Osteocyte (in vitro differentiated cells): ENCODE results near the gene ERH. TPM values are rescaled to one million over a fixed set of nuclear protein-coding genes. Genes with fewer than 3 reads are reported as not detected.

Experiments
- DNase-seq: peaks from one replicate; pipeline ENCODE4 v3.0.0; 2021; ENCODE audit warnings: mixed read lengths; ENCODE audit not compliant: unreplicated experiment; ENCODE audit errors: extremely low spot score
- H3K27ac Mint-ChIP-seq: one replicate; pipeline ENCODE4 v1.8.0; 2021; ENCODE audit warnings: mild to moderate bottlenecking, mixed read lengths; ENCODE audit not compliant: unreplicated experiment
- H3K27me3 Mint-ChIP-seq: one replicate; pipeline ENCODE4 v1.8.0; 2021; ENCODE audit warnings: mixed read lengths; ENCODE audit not compliant: unreplicated experiment
- H3K36me3 Mint-ChIP-seq: one replicate; pipeline ENCODE4 v1.8.0; 2021; ENCODE audit warnings: mixed read lengths; ENCODE audit not compliant: unreplicated experiment
- H3K4me1 Mint-ChIP-seq: one replicate; pipeline ENCODE4 v1.8.0; 2021; ENCODE audit warnings: mixed read lengths; ENCODE audit not compliant: unreplicated experiment
- H3K4me3 Mint-ChIP-seq: one replicate; pipeline ENCODE4 v1.8.0; 2021; ENCODE audit warnings: mild to moderate bottlenecking, moderate library complexity, mixed read lengths; ENCODE audit not compliant: unreplicated experiment
- H3K9me3 Mint-ChIP-seq: one replicate; pipeline ENCODE4 v1.8.0; 2021; ENCODE audit warnings: mixed read lengths; ENCODE audit not compliant: unreplicated experiment
- CTCF ChIP-seq: fragments of 200-600 bp; sonication (generic); IDR thresholded peaks from 2 replicates; pipeline ENCODE4 v1.5.0; 2021; ENCODE audit warnings: antibody characterized with exemption, mild to moderate bottlenecking, moderate library complexity
- total RNA-seq: library from RNA; stranded (reverse); gene quantifications from 2 replicates; pipeline ENCODE4 v1.2.1, GENCODE V29; 2021

ERH gene
- total RNA-seq, 1 donor from 2014 or later, result 211 TPM

GRCh38 chr14:69334576-69334975 is 63.5 kb downstream of the ERH start:
- H3K9me3 Mint-ChIP-seq, result peaks cover 3% of the 10 kb centered on the region
- H3K27ac Mint-ChIP-seq, result no peak overlapping the region
- peaks cover 3% of the 10 kb centered on the region for H3K27me3 Mint-ChIP-seq
- peaks cover 12% of the 10 kb centered on the region for H3K4me1 Mint-ChIP-seq
- H3K36me3 Mint-ChIP-seq, result no peaks in the 10 kb centered on the region
- H3K4me3 Mint-ChIP-seq, result no peak overlapping the region
- no peak for DNase-seq
- TF ChIP-seq CTCF, result no peak

GRCh38 chr14:69333791-69334337 is 64.2 kb downstream of the ERH start:
- no peak for DNase-seq
- peaks cover 3% of the 10 kb centered on the region for H3K27me3 Mint-ChIP-seq
- H3K4me3 Mint-ChIP-seq, result no peak overlapping the region
- no peak overlapping the region for H3K27ac Mint-ChIP-seq
- peaks cover 12% of the 10 kb centered on the region for H3K4me1 Mint-ChIP-seq
- no peak for TF ChIP-seq CTCF
- H3K9me3 Mint-ChIP-seq, result peaks cover 3% of the 10 kb centered on the region
- no peaks in the 10 kb centered on the region for H3K36me3 Mint-ChIP-seq

- Mint-ChIP-seq H3K36me3 (no peaks in the 10 kb centered on the region), H3K4me1 (peaks cover 12% of the 10 kb centered on the region), H3K4me3 (no peak overlapping the region), H3K27ac (no peak overlapping the region), H3K9me3 (peaks cover 3% of the 10 kb centered on the region), H3K27me3 (peaks cover 3% of the 10 kb centered on the region)
- no peak for DNase-seq
- no peak for TF ChIP-seq CTCF
Measured at GRCh38 chr14:69332782-69333395, 65.2 kb downstream of the ERH start.

- no peak for TF ChIP-seq CTCF
- no peak for DNase-seq
- Mint-ChIP-seq H3K36me3 (no peaks in the 10 kb centered on the region), H3K27ac (no peak overlapping the region), H3K4me3 (no peak overlapping the region), H3K9me3 (peaks cover 3% of the 10 kb centered on the region), H3K27me3 (no peaks in the 10 kb centered on the region), H3K4me1 (peaks cover 9% of the 10 kb centered on the region)
Measured at GRCh38 chr14:69331206-69331605, 66.9 kb downstream of the ERH start.

Other genes starting within 250 kb of the ERH start
- 49.5 and 56.1 TPM in 2 replicates for gene DCAF5, start 245.2 kb downstream of the ERH start, total RNA-seq
- 32.9 and 44.3 TPM in 2 replicates for gene EXD2, start 206.8 kb downstream of the ERH start, total RNA-seq
- 2.6 and 3.1 TPM in 2 replicates for gene GALNT16, start 138.1 kb downstream of the ERH start, total RNA-seq
- gene SLC39A9, start 393 bp upstream of the ERH start, total RNA-seq, result 72.8 and 76.9 TPM in 2 replicates
- 0.08 and 0.10 TPM in 2 replicates for gene PLEKHD1, start 86.4 kb upstream of the ERH start, total RNA-seq
- not detected in 2 replicates for gene CCDC177, start 176.6 kb upstream of the ERH start, total RNA-seq
- gene SUSD6, start 213.3 kb upstream of the ERH start, total RNA-seq, result 30.6 and 31.2 TPM in 2 replicates